Right cardiac atrium (tissue), 5 donors: ENCODE results near the gene ITGA1. TPM values are rescaled to one million over a fixed set of nuclear protein-coding genes. Genes with fewer than 3 reads are reported as not detected.
A peak's percentile ranks its signal among the peaks of the same experiment; 100 is the strongest.

Experiments used
- ATAC-seq, 2 donors: fragments of 200-7000 bp; cut with Tn5 transposase; one replicate each; pipeline versions ENCODE4 v1.8.0 to v1.9.1; 2020; ENCODE audit warnings: moderate library complexity in 2 of 2, mild to moderate bottlenecking in 1 of 2
- DNase-seq, 3 donors: peaks; one replicate each; pipeline ENCODE4 v3.0.0-alpha.2; 2020
- H3K27ac ChIP-seq: one replicate; pipeline ENCODE4 v1.5.1; 2013; ENCODE audit warnings: mild to moderate bottlenecking, low read length, control low read depth, moderate library complexity
- H3K27me3 ChIP-seq: one replicate; pipeline ENCODE4 v1.6.1; 2013; ENCODE audit not compliant: control insufficient read depth, insufficient read depth
- H3K4me1 ChIP-seq: one replicate; pipeline ENCODE4 v1.6.1; 2013; ENCODE audit warnings: low read length; ENCODE audit not compliant: control insufficient read depth, insufficient read depth
- H3K4me3 ChIP-seq: one replicate; pipeline ENCODE4 v1.5.1; 2013; ENCODE audit warnings: low read length, control low read depth
- H3K9me3 ChIP-seq: one replicate; pipeline ENCODE4 v1.6.1; 2013; ENCODE audit warnings: low read length; ENCODE audit not compliant: control insufficient read depth
- WGBS: extraction: QIAGEN DNeasy Blood & Tissue Kit; methylation state at CpG from one replicate; pipeline ENCODE4 v1.1.7; 2013; 5-methylcytosine and 5-hydroxymethylcytosine counted together
- intact Hi-C, 4 donors: fragments of 100-400 bp; cut with DNase I; formaldehyde crosslinking; loops; one replicate each; pipeline versions ENCODE4 v1.11.0 to v1.14.0; 2022 to 2023
- polyA plus RNA-seq: library from polyadenylated mRNA; stranded (reverse); fragments of 200-250 nt; gene quantifications from one replicate; pipeline ENCODE4 v1.2.3, GENCODE V29; 2013
- total RNA-seq, 4 donors: library from RNA; stranded (reverse); fragmentation: NEBNext Ultra II Directional; extraction: Animal tissue kit (Norgen Biotek cat#: 25700); gene quantifications; one replicate each; pipeline ENCODE4 v1.2.1, GENCODE V29; 2021
- donor health status: healthy with polysubstance abuse.
- donor health status: DM: no; HTN: yes; CAD: no.
- donor health status: DM: no; HTN: no; CAD: no.
- donor health status: DM: no; HTN: yes; CAD: no; lungs with severe emphysema.
- donor health status: DM: yes; HTN: yes; CAD: no.

The ITGA1 gene
- total and polyA plus RNA-seq, 5 donors = 6.6 to 42.4 (median 24.9) TPM

GRCh38 chr5:52788505-52788821 lies 747 bp downstream of the ITGA1 start:
- 7% methylated on average over 7 of the region's 7 CpGs for WGBS
- no peaks in the 10 kb centered on the region for H3K9me3 ChIP-seq
- H3K27ac ChIP-seq = peak overlapping the region; percentile 81
- H3K4me3 ChIP-seq = peak overlapping the region; percentile 65
- H3K27me3 ChIP-seq = no peaks in the 10 kb centered on the region
- intact Hi-C loops = loop anchor here in 3 of 4 donors (5.0 kb wide), 2 partner anchors 96 to 129 kb away; no protein-coding TSS in a partner anchor
- H3K4me1 ChIP-seq = no peaks in the 10 kb centered on the region
- ATAC-seq (no peak), DNase-seq (no peak)

- Histone ChIP-seq H3K9me3 (no peaks in the 10 kb centered on the region), H3K4me1 (no peaks in the 10 kb centered on the region), H3K4me3 (peak overlapping the region; percentile 65), H3K27me3 (no peaks in the 10 kb centered on the region), H3K27ac (no peak overlapping the region)
- 46% methylated on average over 1 of the region's 1 CpG for WGBS
- DNase-seq = no peak
- intact Hi-C loops = loop anchor here in 3 of 4 donors (5.0 kb wide), 2 partner anchors 97 to 128 kb away; no protein-coding TSS in a partner anchor
- no peak for ATAC-seq
Measured at GRCh38 chr5:52789378-52789777, 1.7 kb downstream of the ITGA1 start.

DNA sequence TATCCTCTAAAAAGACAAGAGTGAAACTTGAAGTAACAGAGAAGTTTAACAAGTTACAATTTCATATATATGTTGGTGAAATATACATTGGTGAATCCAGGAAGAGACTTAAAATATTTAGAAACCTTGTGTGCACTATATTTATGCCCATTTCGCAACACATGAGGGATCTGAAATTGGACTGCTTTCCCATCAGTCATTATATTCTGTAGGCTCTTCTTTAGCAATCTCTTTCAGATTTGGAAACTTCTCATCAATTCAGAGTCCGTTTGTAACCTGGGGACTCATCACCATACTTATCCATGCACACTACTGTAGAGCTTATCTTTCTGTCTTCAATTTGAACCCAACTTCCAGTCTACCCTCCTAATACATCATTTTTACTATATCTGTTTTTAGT lies 2.1 kb downstream of the ITGA1 start:
- ATAC-seq = no peak
- peak overlapping the region; percentile 65 for H3K4me3 ChIP-seq
- intact Hi-C loops = loop anchor here (5.0 to 10.0 kb wide), 3 partner anchors 98 to 127 kb away; no protein-coding TSS in a partner anchor
- DNase-seq = no peak
- no peak overlapping the region for H3K27ac ChIP-seq
- H3K9me3 ChIP-seq = no peaks in the 10 kb centered on the region
- WGBS = 56% methylated on average over 2 of the region's 2 CpGs
- no peaks in the 10 kb centered on the region for H3K27me3 ChIP-seq
- H3K4me1 ChIP-seq = no peaks in the 10 kb centered on the region

GRCh38 chr5:52791366-52791765 lies 3.6 kb downstream of the ITGA1 start:
- DNase-seq (no peak), ATAC-seq (no peak)
- Histone ChIP-seq H3K9me3 (no peaks in the 10 kb centered on the region), H3K4me3 (peak overlapping the region; percentile 65), H3K4me1 (no peaks in the 10 kb centered on the region), H3K27ac (peak overlapping the region; percentile 62), H3K27me3 (no peaks in the 10 kb centered on the region)
- 69% methylated on average over 1 of the region's 1 CpG for WGBS
- intact Hi-C loops = loop anchor here in 1 of 4 donors (10.0 kb wide), 1 partner anchor 103 kb away; no protein-coding TSS in a partner anchor

DNA sequence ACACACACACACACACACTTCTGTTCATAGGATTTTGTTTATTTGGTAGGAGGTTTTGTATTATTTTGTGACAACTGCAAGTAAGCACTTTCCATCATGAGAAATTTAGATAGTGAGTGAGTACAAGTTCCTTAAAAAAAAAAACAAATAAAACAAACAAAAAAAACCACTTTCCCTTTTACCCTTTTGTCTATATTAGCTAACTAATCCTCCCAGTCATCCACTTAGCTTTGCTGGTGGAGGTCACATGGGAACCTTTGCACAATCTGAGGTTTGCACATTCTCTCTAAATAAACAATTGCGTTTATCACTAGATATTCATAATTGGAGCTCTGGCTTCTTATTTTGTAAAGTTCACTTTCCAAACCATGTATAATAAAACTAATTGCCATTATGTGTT lies 6.8 kb downstream of the ITGA1 start:
- Histone ChIP-seq H3K27ac (no peak overlapping the region), H3K4me1 (no peaks in the 10 kb centered on the region), H3K9me3 (no peaks in the 10 kb centered on the region), H3K27me3 (no peaks in the 10 kb centered on the region), H3K4me3 (no peak overlapping the region)
- 52% methylated on average over 1 of the region's 1 CpG for WGBS
- ATAC-seq = no peak
- intact Hi-C loops = loop anchor here in 1 of 4 donors (10.0 kb wide), 1 partner anchor 100 kb away; no protein-coding TSS in a partner anchor
- DNase-seq = no peak

- intact Hi-C loops = loop anchor here in 1 of 4 donors (10.0 kb wide), 1 partner anchor 99 kb away; no protein-coding TSS in a partner anchor
- ATAC-seq (no peak), DNase-seq (no peak)
- Histone ChIP-seq H3K27ac (no peak overlapping the region), H3K27me3 (no peaks in the 10 kb centered on the region), H3K4me1 (no peaks in the 10 kb centered on the region), H3K9me3 (no peaks in the 10 kb centered on the region), H3K4me3 (no peak overlapping the region)
Measured at GRCh38 chr5:52796031-52796430, 8.3 kb downstream of the ITGA1 start.

DNA sequence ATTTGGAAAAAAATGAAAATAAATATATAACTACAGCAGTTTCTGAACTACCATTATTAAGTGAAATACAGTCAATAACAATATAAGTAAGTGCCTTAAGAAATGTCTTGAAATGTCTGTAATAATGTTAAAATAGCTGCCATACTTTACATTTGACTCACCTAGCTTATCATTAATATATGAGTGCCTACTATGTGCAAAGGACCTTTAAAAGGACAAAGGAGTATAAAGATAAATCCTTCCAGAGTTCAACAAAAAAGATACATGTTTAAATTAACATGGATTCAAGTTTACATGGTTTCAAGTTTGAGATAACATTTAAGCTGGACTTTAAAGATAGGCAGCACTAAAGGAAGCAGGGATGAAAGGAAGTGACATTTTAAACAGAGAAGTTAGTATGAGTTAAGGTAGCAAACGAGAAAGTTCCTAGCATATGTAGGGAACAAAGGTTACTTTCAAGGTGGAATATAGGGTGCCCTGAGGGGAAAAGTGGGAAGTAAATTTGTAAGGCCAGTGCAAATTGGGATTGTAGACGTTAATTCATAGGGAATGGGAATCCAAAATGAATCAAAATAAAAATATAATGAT lies 8.9 kb downstream of the ITGA1 start:
- Histone ChIP-seq H3K27ac (no peak overlapping the region), H3K4me1 (peaks cover 3% of the 10 kb centered on the region), H3K9me3 (no peaks in the 10 kb centered on the region), H3K27me3 (no peaks in the 10 kb centered on the region), H3K4me3 (no peak overlapping the region)
- DNase-seq (no peak), ATAC-seq (no peak)
- intact Hi-C loops = loop anchor here in 1 of 4 donors (10.0 kb wide), 1 partner anchor 98 kb away; no protein-coding TSS in a partner anchor
- WGBS = 61% methylated on average over 2 of the region's 2 CpGs

- peak overlapping the region; percentile 57 for H3K4me3 ChIP-seq
- H3K27ac ChIP-seq = peak overlapping the region; percentile 90
- DNase-seq (no peak), ATAC-seq (no peak)
- H3K9me3 ChIP-seq = no peaks in the 10 kb centered on the region
- H3K27me3 ChIP-seq = no peaks in the 10 kb centered on the region
- 12% methylated on average over 3 of the region's 3 CpGs for WGBS
- intact Hi-C loops = loop anchor here in 1 of 4 donors (10.0 kb wide), 1 partner anchor 96 kb away; no protein-coding TSS in a partner anchor
- H3K4me1 ChIP-seq = peaks cover 4% of the 10 kb centered on the region
Measured at GRCh38 chr5:52798938-52799337, 11.2 kb downstream of the ITGA1 start.

DNA sequence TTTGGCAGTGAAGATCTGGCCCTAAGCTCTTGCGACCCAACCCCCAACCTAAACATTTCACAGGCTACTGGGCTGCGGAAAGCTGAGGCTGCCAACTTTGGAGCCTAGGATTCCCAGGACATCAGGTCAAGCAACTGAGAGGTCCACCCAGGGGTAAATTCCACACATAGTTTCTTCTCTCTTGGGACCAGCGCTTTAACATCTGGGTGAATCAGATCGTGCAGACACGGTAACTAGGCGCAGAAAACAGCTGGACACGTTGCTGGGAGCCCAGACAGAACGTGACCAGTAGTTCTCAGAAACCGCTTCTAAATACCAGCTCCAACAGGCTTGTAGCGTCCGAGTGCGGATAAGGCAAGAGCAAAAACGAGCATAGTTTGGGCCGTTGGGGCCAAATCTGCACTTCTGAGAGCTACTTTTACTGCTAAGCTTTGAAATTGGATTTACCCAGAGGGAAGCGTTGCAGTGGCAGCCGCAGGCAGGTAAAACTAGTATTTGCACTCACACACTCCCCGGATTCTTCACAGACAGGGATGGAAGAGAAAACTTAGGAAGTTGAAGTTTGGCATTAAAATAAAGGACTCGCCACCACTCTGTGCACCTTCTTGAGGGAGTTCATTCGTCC lies 11.8 kb downstream of the ITGA1 start:
- DNase-seq (peak; percentile 35 to 62 (median 60)), ATAC-seq (peak; percentile 40 to 44)
- WGBS = under 1% methylated on average over 19 of the region's 19 CpGs
- Histone ChIP-seq H3K27me3 (no peaks in the 10 kb centered on the region), H3K27ac (peak overlapping the region; percentile 90), H3K4me3 (peak overlapping the region; percentile 57), H3K4me1 (peaks cover 4% of the 10 kb centered on the region), H3K9me3 (no peaks in the 10 kb centered on the region)
- intact Hi-C loops = loop anchor here in 1 of 4 donors (10.0 kb wide), 1 partner anchor 95 kb away; no protein-coding TSS in a partner anchor

- Histone ChIP-seq H3K27me3 (no peaks in the 10 kb centered on the region), H3K4me3 (peak overlapping the region; percentile 57), H3K9me3 (no peaks in the 10 kb centered on the region), H3K4me1 (peaks cover 4% of the 10 kb centered on the region), H3K27ac (peak overlapping the region; percentile 90)
- intact Hi-C loops = loop anchor here in 1 of 4 donors (10.0 kb wide), 1 partner anchor 95 kb away; no protein-coding TSS in a partner anchor
- ATAC-seq (peak; percentile 93 to 95), DNase-seq (peak; percentile 97 to 99 (median 98))
- under 1% methylated on average over 34 of the region's 34 CpGs for WGBS
Measured at GRCh38 chr5:52799983-52800393, 12.3 kb downstream of the ITGA1 start.
